ENCODE results near the gene CACNA1S. TPM values are rescaled to one million over a fixed set of nuclear protein-coding genes. Genes with fewer than 3 reads are reported as not detected.

CACNA1S gene
- total and polyA plus RNA-seq, 2 of the 8 experiments (the other 6 are each of a cell fraction or from before 2014, with no cell fraction given), result 0.06 TPM; not detected in 1

DNA sequence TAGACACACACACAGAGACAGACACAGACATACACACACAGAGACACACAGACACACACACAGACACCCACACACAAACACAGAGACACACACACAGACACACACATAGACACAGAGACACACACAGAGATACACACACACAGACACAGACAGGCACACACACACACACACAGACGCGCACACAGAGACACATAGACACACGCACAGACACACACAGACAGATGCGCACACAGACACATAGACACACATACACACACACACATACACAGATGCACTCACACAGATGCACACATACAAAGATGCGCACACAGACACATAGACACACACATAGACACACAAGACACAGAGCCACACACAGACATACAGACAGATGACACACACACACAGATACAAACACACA lies 104.7 kb downstream of the CACNA1S start (continued):
- TF ChIP-seq ZNF274 (IDR thresholded peaks at IDR 0.05; ENCODE audit: borderline replicate concordance, extremely low read depth, low read length) (no peak), TAF1 (IDR thresholded peaks at IDR 0.05; ENCODE audit: low read depth, low read length) (no peak), POLR2AphosphoS5 (IDR thresholded peaks at IDR 0.05; ENCODE audit: low read depth, low read length) (no peak), KDM5A (IDR thresholded peaks at IDR 0.05; ENCODE audit: low read length) (no peak), EZH2 (IDR thresholded peaks at IDR 0.05; ENCODE audit: low read depth, low read length, severe bottlenecking) (no peak), CBX8 (IDR thresholded peaks at IDR 0.05; ENCODE audit: borderline replicate concordance, low read depth, low read length) (no peak)
- TF ChIP-seq, protein P1, sequence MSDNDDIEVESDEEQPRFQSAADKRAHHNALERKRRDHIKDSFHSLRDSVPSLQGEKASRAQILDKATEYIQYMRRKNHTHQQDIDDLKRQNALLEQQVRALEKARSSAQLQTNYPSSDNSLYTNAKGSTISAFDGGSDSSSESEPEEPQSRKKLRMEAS (IDR thresholded peaks at IDR 0.05), result no peak

Measured in H1 (cell line).